GM12873 (cell line): ENCODE data around the gene MAPKAPK2.

Experiments
- TF ChIP-seq, protein P1 (sequence below): IDR thresholded peaks from 2 replicates; pipeline ENCODE4 v1.5.1; 2012; ENCODE audit warnings: low read depth, mild to moderate bottlenecking, moderate library complexity, low read length, control low read depth; ENCODE audit not compliant: insufficient read depth; ENCODE audit errors: missing control alignments

Gene MAPKAPK2

DNA sequence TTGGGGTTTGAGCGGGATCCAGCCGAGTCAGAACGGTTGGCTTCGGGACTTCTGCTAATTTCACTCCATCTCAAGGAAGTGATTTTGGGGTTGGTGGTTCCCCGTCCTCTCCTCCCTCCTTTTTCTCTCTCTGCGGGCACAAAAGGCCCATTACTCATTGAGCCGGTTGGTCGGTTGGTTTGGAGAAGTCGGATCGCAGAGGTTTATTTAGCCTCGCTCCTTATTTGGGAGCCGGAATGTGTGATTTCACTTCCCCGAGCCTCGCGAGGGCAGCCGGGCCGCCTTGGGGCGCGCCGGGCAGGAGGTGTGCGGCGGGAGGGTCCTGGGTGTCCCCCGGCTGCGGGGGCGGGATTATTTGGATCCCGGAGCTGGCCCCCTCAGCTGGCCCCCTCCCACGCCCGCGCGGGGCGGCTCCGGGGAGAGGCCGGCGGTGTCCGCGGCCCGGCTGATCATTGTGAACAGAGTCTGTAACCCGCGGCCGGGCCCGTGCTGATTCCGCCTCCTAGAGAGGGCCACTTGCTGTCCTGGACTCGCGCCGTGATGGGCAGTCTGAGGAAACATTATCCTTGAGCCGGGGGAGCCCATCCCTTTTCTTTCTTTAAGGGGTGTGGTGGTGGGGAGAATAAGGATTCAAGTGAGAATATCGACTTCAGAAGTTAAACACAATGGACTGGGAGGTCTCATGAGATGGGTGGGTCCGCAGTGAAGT, 1.2 kb downstream of the MAPKAPK2 start:
- TF ChIP-seq, protein P1, sequence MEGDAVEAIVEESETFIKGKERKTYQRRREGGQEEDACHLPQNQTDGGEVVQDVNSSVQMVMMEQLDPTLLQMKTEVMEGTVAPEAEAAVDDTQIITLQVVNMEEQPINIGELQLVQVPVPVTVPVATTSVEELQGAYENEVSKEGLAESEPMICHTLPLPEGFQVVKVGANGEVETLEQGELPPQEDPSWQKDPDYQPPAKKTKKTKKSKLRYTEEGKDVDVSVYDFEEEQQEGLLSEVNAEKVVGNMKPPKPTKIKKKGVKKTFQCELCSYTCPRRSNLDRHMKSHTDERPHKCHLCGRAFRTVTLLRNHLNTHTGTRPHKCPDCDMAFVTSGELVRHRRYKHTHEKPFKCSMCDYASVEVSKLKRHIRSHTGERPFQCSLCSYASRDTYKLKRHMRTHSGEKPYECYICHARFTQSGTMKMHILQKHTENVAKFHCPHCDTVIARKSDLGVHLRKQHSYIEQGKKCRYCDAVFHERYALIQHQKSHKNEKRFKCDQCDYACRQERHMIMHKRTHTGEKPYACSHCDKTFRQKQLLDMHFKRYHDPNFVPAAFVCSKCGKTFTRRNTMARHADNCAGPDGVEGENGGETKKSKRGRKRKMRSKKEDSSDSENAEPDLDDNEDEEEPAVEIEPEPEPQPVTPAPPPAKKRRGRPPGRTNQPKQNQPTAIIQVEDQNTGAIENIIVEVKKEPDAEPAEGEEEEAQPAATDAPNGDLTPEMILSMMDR: no peak

DNA sequence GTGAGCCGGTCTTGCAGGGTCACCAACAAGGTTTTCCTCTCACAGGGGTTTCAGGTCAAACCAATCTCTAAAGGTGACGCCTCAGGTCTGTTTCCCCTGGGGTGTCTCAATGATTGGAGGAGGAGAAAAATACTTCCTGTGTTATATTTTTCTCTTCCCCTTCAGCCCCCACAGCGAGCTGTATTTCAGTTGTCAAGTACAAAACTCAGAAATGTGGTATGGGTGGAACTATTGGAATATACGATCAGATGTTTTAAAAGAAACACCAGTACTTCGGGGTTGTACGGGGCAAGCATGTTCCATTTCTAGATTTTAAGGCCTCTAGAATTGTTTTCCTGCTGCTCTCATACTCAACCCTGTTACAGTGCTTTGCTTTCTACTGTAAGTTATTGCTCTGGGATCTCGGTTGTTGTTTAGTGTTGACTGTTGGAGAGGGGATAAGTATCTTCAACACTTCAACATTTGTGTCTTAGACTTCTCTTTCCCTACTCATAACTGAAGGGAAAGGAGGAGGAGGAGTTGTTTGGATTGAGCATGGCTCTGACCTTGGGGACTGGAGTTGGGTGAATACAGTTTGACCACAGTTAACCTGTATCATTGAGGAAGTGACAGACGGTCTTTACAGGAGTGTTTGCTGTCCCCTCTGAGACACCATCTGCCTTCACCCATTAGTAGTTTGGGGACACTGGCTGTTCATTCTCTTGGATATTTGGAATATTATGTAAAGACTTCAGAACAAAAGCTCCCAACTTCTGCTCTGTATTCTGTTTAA, 2.0 kb downstream of the MAPKAPK2 start:
- TF ChIP-seq, protein P1: no peak

DNA sequence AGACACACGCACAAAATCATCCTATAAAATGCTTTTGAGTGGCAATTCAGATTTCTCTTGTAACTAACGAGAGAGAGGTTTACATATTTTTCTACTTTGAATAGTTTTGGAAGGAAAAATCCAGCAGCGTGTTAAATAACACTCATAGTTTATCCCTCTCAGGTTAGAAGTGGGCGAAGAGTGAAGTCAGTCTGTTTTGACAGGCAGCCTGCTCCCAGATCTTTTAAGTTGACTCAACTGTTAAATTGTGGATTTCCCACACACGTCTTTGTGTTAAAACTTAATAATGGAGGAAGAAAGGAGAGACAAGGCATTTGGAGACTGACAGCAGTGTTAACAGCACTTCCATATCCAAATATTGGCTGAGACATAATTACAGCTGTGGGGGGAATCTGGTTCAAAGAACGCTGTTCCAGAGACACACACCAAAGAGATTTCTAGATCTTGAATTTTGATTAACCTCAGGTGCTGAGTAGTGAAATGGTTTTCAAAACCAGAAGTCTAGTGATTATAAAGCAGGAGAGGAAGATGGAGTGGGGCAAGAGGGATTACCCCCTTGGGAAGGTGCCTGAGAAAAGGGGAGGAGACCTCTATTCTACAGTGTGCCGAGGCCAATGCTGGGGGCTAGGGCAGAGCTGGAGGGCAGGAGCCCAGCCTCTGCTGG, 2.7 kb downstream of the MAPKAPK2 start:
- TF ChIP-seq, protein P1: no peak

DNA sequence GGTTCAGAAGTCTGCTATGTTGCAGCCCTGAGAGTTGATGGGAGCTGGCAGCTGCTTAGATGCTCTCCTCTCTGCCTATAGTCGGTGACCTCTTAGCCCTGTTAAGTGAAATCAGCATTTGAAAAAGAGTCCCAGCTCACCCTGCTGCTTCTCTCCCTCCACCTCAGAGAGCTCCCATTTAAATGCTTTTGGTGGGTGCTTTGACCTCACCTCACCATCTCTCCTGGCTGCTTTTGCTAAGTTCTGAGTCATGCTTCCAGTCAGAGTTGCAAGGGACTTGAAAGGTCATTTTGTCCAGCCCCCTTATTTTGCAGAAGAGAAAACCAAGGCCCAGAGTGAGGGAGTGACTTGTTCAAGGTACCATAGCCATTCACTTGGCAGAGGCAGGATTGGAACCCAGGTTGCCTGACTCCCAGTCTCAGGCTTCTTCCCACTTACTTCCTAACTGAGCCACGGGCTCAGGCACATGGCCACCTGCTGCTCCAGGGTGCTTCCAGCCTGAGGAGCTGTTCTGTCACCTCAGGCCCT, 3.3 kb downstream of the MAPKAPK2 start:
- TF ChIP-seq, protein P1: no peak

DNA sequence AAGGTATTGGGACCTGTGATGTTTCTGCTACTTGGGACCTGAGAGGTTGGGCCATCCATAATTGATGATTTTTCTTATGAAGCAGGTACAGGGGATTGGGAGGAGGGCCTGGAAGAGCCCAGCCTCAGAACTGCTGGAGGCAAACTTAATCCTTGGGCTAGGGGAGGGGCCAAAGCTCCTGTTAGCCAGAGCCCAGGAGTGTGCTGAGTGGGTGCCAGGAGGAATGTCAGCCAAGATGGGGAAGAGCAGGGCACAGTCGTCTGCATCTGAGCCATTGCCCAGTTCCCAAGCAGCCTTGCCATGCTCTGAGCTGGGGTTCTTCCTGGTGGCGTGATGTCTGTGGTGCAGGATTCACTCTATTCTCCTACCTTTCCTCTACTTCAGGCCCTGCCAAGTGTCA, 5.8 kb downstream of the MAPKAPK2 start:
- TF ChIP-seq, protein P1: no peak

DNA sequence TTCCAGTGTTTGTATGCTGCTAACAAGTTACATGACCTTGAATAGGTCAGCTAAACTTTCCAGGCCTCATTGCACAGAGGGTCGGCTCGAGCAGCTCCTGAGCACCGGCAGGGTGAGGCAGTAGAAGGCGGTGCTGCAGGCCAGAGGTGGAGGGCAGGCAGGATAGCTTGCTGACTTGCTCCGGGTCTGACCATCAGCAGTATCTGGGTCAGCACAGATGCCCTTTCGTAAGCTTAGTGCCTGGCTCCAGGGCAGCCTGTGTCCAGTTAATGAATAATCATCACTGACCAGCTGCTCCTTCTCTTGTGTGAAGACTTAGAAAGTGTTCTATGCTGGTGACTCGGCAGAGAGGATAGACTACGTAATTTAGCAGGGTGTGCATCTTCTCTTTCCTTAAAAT, 6.9 kb downstream of the MAPKAPK2 start:
- TF ChIP-seq, protein P1: no peak

DNA sequence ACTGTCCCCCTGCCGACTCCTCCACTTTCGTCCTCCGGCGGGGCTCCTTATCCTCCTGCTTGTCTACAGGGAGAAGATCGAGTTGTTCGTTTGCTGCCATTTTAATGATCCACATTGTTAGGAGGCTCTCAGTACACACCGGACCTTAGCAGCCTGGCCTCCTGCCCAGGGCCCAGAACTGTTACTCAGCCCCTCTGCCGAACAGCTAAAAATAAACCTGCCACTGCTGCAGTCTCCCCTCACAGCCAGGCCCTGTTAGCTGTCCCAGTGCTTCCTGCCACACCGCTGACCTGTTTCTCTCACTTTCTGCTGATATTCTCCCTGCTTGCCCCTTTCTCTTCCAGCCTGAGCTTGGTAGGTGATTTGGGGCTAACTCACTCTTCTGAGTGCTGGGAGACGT, 8.3 kb downstream of the MAPKAPK2 start:
- TF ChIP-seq, protein P1: no peak
